ENCODE results near the gene GAL3ST1. TPM values are rescaled to one million over a fixed set of nuclear protein-coding genes. Genes with fewer than 3 reads are reported as not detected.

Gene GAL3ST1
- polyA plus RNA-seq, 4 donors = 11.1 to 89.5 (median 50.8) TPM

- Histone ChIP-seq H3K9me3 (ENCODE audit: control insufficient read depth in 2 of 2, insufficient read depth in 1 of 2, low read depth in 1 of 2, low read length in 1 of 2) (no peaks in the 10 kb centered on the region), H3K4me1 (ENCODE audit: control insufficient read depth in 3 of 3, insufficient read depth in 2 of 3, low read depth in 1 of 3, low read length in 2 of 3) (no peaks in the 10 kb centered on the region), H3K4me3 (ENCODE audit: low read depth in 1 of 3, low read length in 3 of 3) (no peak overlapping the region), H3K27ac (ENCODE audit: low read depth in 1 of 3, low read length in 2 of 3) (no peak overlapping the region), H3K27me3 (ENCODE audit: control insufficient read depth in 3 of 3, insufficient read depth in 3 of 3, low read length in 3 of 3) (no peaks in the 10 kb centered on the region), H3K36me3 (ENCODE audit: control insufficient read depth in 3 of 3, insufficient read depth in 2 of 3, low read depth in 1 of 3, low read length in 3 of 3) (no peaks in the 10 kb centered on the region)
- DNase-seq (no peak), FAIRE-seq (no peak)
- WGBS, 3 donors = 87 to 89% (median 88%) methylated on average over 17 of the region's 17 CpGs
These were observed 42.5 kb downstream of the GAL3ST1 start for GRCh38 chr22:30531651-30532608.

GRCh38 chr22:30526656-30527055 is 47.8 kb downstream of the GAL3ST1 start:
- Histone ChIP-seq H3K27me3 (ENCODE audit: control insufficient read depth in 3 of 3, insufficient read depth in 3 of 3, low read length in 3 of 3) (no peaks in the 10 kb centered on the region), H3K9me3 (ENCODE audit: control insufficient read depth in 2 of 2, insufficient read depth in 1 of 2, low read depth in 1 of 2, low read length in 1 of 2) (peaks cover 0 to 3% of the 10 kb centered on the region in 2 donors), H3K4me1 (ENCODE audit: control insufficient read depth in 3 of 3, insufficient read depth in 2 of 3, low read depth in 1 of 3, low read length in 2 of 3) (no peaks in the 10 kb centered on the region), H3K36me3 (ENCODE audit: control insufficient read depth in 3 of 3, insufficient read depth in 2 of 3, low read depth in 1 of 3, low read length in 3 of 3) (no peaks in the 10 kb centered on the region), H3K4me3 (ENCODE audit: low read depth in 1 of 3, low read length in 3 of 3) (no peak overlapping the region), H3K27ac (ENCODE audit: low read depth in 1 of 3, low read length in 2 of 3) (no peak overlapping the region)
- no peak for FAIRE-seq
- DNase-seq = no peak
- 79 to 84% (median 83%) methylated on average over 4 of the region's 4 CpGs for WGBS, 3 donors

GRCh38 chr22:30523646-30524489 is 50.6 kb downstream of the GAL3ST1 start:
- no peaks in the 10 kb centered on the region for H3K36me3 ChIP-seq (ENCODE audit: control insufficient read depth in 3 of 3, insufficient read depth in 2 of 3, low read depth in 1 of 3, low read length in 3 of 3)
- 77 to 80% (median 77%) methylated on average over 8 of the region's 8 CpGs for WGBS, 3 donors
- FAIRE-seq (no peak), DNase-seq (no peak)
- no peak overlapping the region for H3K4me3 ChIP-seq (ENCODE audit: low read depth in 1 of 3, low read length in 3 of 3)
- H3K27ac ChIP-seq (ENCODE audit: low read depth in 1 of 3, low read length in 2 of 3) = no peak overlapping the region
- no peaks in the 10 kb centered on the region for H3K27me3 ChIP-seq (ENCODE audit: control insufficient read depth in 3 of 3, insufficient read depth in 3 of 3, low read length in 3 of 3)
- peaks cover 0 to 3% of the 10 kb centered on the region in 2 donors for H3K9me3 ChIP-seq (ENCODE audit: control insufficient read depth in 2 of 2, insufficient read depth in 1 of 2, low read depth in 1 of 2, low read length in 1 of 2)
- H3K4me1 ChIP-seq (ENCODE audit: control insufficient read depth in 3 of 3, insufficient read depth in 2 of 3, low read depth in 1 of 3, low read length in 2 of 3) = no peaks in the 10 kb centered on the region

GRCh38 chr22:30521368-30522156 is 52.9 kb downstream of the GAL3ST1 start:
- H3K27ac ChIP-seq (ENCODE audit: low read depth in 1 of 3, low read length in 2 of 3) = no peak overlapping the region
- no peaks in the 10 kb centered on the region for H3K27me3 ChIP-seq (ENCODE audit: control insufficient read depth in 3 of 3, insufficient read depth in 3 of 3, low read length in 3 of 3)
- H3K4me3 ChIP-seq (ENCODE audit: low read depth in 1 of 3, low read length in 3 of 3) = no peak overlapping the region
- no peak for DNase-seq
- no peak for FAIRE-seq
- 72 to 73% (median 73%) methylated on average over 5 of the region's 5 CpGs for WGBS, 3 donors
- peaks cover 0 to 3% of the 10 kb centered on the region in 2 donors for H3K9me3 ChIP-seq (ENCODE audit: control insufficient read depth in 2 of 2, insufficient read depth in 1 of 2, low read depth in 1 of 2, low read length in 1 of 2)
- no peaks in the 10 kb centered on the region for H3K36me3 ChIP-seq (ENCODE audit: control insufficient read depth in 3 of 3, insufficient read depth in 2 of 3, low read depth in 1 of 3, low read length in 3 of 3)
- no peaks in the 10 kb centered on the region for H3K4me1 ChIP-seq (ENCODE audit: control insufficient read depth in 3 of 3, insufficient read depth in 2 of 3, low read depth in 1 of 3, low read length in 2 of 3)

GRCh38 chr22:30519842-30520425 is 54.5 kb downstream of the GAL3ST1 start:
- H3K4me1 ChIP-seq (ENCODE audit: control insufficient read depth in 3 of 3, insufficient read depth in 2 of 3, low read depth in 1 of 3, low read length in 2 of 3) = no peaks in the 10 kb centered on the region
- H3K27me3 ChIP-seq (ENCODE audit: control insufficient read depth in 3 of 3, insufficient read depth in 3 of 3, low read length in 3 of 3) = no peaks in the 10 kb centered on the region
- H3K27ac ChIP-seq (ENCODE audit: low read depth in 1 of 3, low read length in 2 of 3) = no peak overlapping the region
- FAIRE-seq (no peak), DNase-seq (no peak)
- no peaks in the 10 kb centered on the region for H3K36me3 ChIP-seq (ENCODE audit: control insufficient read depth in 3 of 3, insufficient read depth in 2 of 3, low read depth in 1 of 3, low read length in 3 of 3)
- no peak overlapping the region for H3K4me3 ChIP-seq (ENCODE audit: low read depth in 1 of 3, low read length in 3 of 3)
- WGBS, 3 donors = 85 to 91% (median 89%) methylated on average over 7 of the region's 7 CpGs
- H3K9me3 ChIP-seq (ENCODE audit: control insufficient read depth in 2 of 2, insufficient read depth in 1 of 2, low read depth in 1 of 2, low read length in 1 of 2) = peaks cover 0 to 3% of the 10 kb centered on the region in 2 donors

- Histone ChIP-seq H3K4me3 (ENCODE audit: low read depth in 1 of 3, low read length in 3 of 3) (no peak overlapping the region), H3K36me3 (ENCODE audit: control insufficient read depth in 3 of 3, insufficient read depth in 2 of 3, low read depth in 1 of 3, low read length in 3 of 3) (no peaks in the 10 kb centered on the region), H3K9me3 (ENCODE audit: control insufficient read depth in 2 of 2, insufficient read depth in 1 of 2, low read depth in 1 of 2, low read length in 1 of 2) (peaks cover 0 to 3% of the 10 kb centered on the region in 2 donors), H3K4me1 (ENCODE audit: control insufficient read depth in 3 of 3, insufficient read depth in 2 of 3, low read depth in 1 of 3, low read length in 2 of 3) (no peaks in the 10 kb centered on the region), H3K27ac (ENCODE audit: low read depth in 1 of 3, low read length in 2 of 3) (no peak overlapping the region), H3K27me3 (ENCODE audit: control insufficient read depth in 3 of 3, insufficient read depth in 3 of 3, low read length in 3 of 3) (no peaks in the 10 kb centered on the region)
- FAIRE-seq (no peak), DNase-seq (no peak)
- 86 to 92% (median 89%) methylated on average over 5 of the region's 5 CpGs for WGBS, 3 donors
These were observed 57.7 kb downstream of the GAL3ST1 start for GRCh38 chr22:30516731-30517130.

- Histone ChIP-seq H3K4me3 (ENCODE audit: low read depth in 1 of 3, low read length in 3 of 3) (no peak overlapping the region), H3K4me1 (ENCODE audit: control insufficient read depth in 3 of 3, insufficient read depth in 2 of 3, low read depth in 1 of 3, low read length in 2 of 3) (no peaks in the 10 kb centered on the region), H3K36me3 (ENCODE audit: control insufficient read depth in 3 of 3, insufficient read depth in 2 of 3, low read depth in 1 of 3, low read length in 3 of 3) (no peaks in the 10 kb centered on the region), H3K27me3 (ENCODE audit: control insufficient read depth in 3 of 3, insufficient read depth in 3 of 3, low read length in 3 of 3) (no peaks in the 10 kb centered on the region), H3K27ac (ENCODE audit: low read depth in 1 of 3, low read length in 2 of 3) (no peak overlapping the region), H3K9me3 (ENCODE audit: control insufficient read depth in 2 of 2, insufficient read depth in 1 of 2, low read depth in 1 of 2, low read length in 1 of 2) (peaks cover 0 to 3% of the 10 kb centered on the region in 2 donors)
- no peak for FAIRE-seq
- DNase-seq = no peak
- 63 to 84% (median 75%) methylated on average over 6 of the region's 6 CpGs for WGBS, 3 donors
These were observed 58.2 kb downstream of the GAL3ST1 start for GRCh38 chr22:30516273-30516672.
